ENCODE results near the gene AKAP3.

GRCh38 chr12:4595881-4596280 lies 53.0 kb downstream of the AKAP3 start:
- TF ChIP-seq JUN (IDR thresholded peaks at IDR 0.05; ENCODE audit: low read depth, low read length): no peak
- no peak for TF ChIP-seq CTCF (IDR thresholded peaks at IDR 0.05; ENCODE audit: control extremely low read depth in 1 of 3, insufficient read depth in 1 of 3, low read depth in 1 of 3, low read length in 3 of 3)
